Activated naive CD4-positive, alpha-beta T cell treated with anti-CD3 and anti-CD28 coated beads, Interleukin-2, amount 10 ng/mL, durations not matched to agents 7 days and 5 days (primary cell): ENCODE measurements around the gene DBF4.
"Not testable (repeated sequence)": the region's sequence is repeated elsewhere in the genome, so short reads cannot be mapped to it uniquely, and the experiment has no call there.

ENCODE experiments used
- CTCF ChIA-PET: fragments of 350-600 bp; sonication (Branson Sonifier 250); formaldehyde crosslinking; loops from one replicate; lab custom pipeline; 2021; ENCODE audit warnings: antibody characterized with exemption; lab: Charles Lee
- DNase-seq: peaks from one replicate; pipeline ENCODE4 v3.0.0-alpha.2; 2020
- H3K27ac Mint-ChIP-seq: one replicate; pipeline ENCODE4 v1.8.0; 2021; ENCODE audit warnings: mild to moderate bottlenecking, moderate library complexity, mixed read lengths
- H3K27me3 Mint-ChIP-seq: one replicate; pipeline ENCODE4 v1.8.0; 2021; ENCODE audit warnings: mild to moderate bottlenecking, mixed read lengths
- H3K36me3 Mint-ChIP-seq: one replicate; pipeline ENCODE4 v1.8.0; 2021; ENCODE audit warnings: mixed read lengths
- H3K4me1 Mint-ChIP-seq: one replicate; pipeline ENCODE4 v1.8.0; 2021; ENCODE audit warnings: mixed read lengths
- H3K4me3 Mint-ChIP-seq: one replicate; pipeline ENCODE4 v1.8.0; 2021; ENCODE audit warnings: mild to moderate bottlenecking, moderate library complexity, mixed read lengths
- H3K9me3 Mint-ChIP-seq: one replicate; pipeline ENCODE4 v1.8.0; 2021; ENCODE audit warnings: mixed read lengths

Gene DBF4

GRCh38 chr7:87876040-87876868, at the start of gene DBF4, which contains the start of gene SLC25A40:
DBF4 (plus strand) TSS chr7:87876493; CDS start chr7:87876733, 240 bp downstream.
SLC25A40 (minus strand) TSS chr7:87876360; CDS start chr7:87858727, 17,633 bp downstream.
- Mint-ChIP-seq H3K4me3 (peak within 1 kb of the TSS; percentile 77), H3K27me3 (no peaks in the 10 kb centered on the region), H3K36me3 (peaks cover 47% of the 10 kb centered on the region), H3K27ac (peak within 1 kb of the TSS; percentile 99), H3K9me3 (peaks cover 13% of the 10 kb centered on the region), H3K4me1 (peaks cover 56% of the 10 kb centered on the region)
- peak; percentile 97 for DNase-seq
- CTCF ChIA-PET, result no interaction called here

- peaks cover 22% of the 10 kb centered on the region for H3K9me3 Mint-ChIP-seq
- DNase-seq, H3K4me1 Mint-ChIP-seq, H3K27ac Mint-ChIP-seq, CTCF ChIA-PET, H3K4me3 Mint-ChIP-seq: not testable (repeated sequence)
- peaks cover 12% of the 10 kb centered on the region for H3K27me3 Mint-ChIP-seq
- peaks cover 12% of the 10 kb centered on the region for H3K36me3 Mint-ChIP-seq
These were observed 47.9 kb upstream of the DBF4 start for GRCh38 chr7:87828383-87828782.

GRCh38 chr7:87831097-87831496, 45.2 kb upstream of the DBF4 start:
- CTCF ChIA-PET, result no interaction called here
- Mint-ChIP-seq H3K36me3 (peaks cover 16% of the 10 kb centered on the region), H3K4me3 (no peak overlapping the region), H3K9me3 (peaks cover 9% of the 10 kb centered on the region), H3K4me1 (no peaks in the 10 kb centered on the region), H3K27me3 (no peaks in the 10 kb centered on the region), H3K27ac (no peak overlapping the region)
- no peak for DNase-seq

- no peak overlapping the region for H3K4me3 Mint-ChIP-seq
- no peak overlapping the region for H3K27ac Mint-ChIP-seq
- DNase-seq, result no peak
- peaks cover 2% of the 10 kb centered on the region for H3K4me1 Mint-ChIP-seq
- H3K27me3 Mint-ChIP-seq, result no peaks in the 10 kb centered on the region
- peaks cover 4% of the 10 kb centered on the region for H3K9me3 Mint-ChIP-seq
- peaks cover 17% of the 10 kb centered on the region for H3K36me3 Mint-ChIP-seq
- CTCF ChIA-PET, result interaction anchor here (1.0 kb wide), 1 partner anchor 279 kb away, joined by 3 read pairs; no protein-coding TSS in a partner anchor
These were observed 43.2 kb upstream of the DBF4 start for GRCh38 chr7:87833130-87833529.

GRCh38 chr7:87837597-87837996, 38.7 kb upstream of the DBF4 start:
- no peak for DNase-seq
- CTCF ChIA-PET, result interaction anchor here (0.8 kb wide), 1 partner anchor 9 kb away, joined by 4 read pairs; no protein-coding TSS in a partner anchor
- Mint-ChIP-seq H3K27me3 (no peaks in the 10 kb centered on the region), H3K36me3 (peaks cover 21% of the 10 kb centered on the region), H3K4me1 (peaks cover 2% of the 10 kb centered on the region), H3K9me3 (no peaks in the 10 kb centered on the region), H3K4me3 (no peak overlapping the region), H3K27ac (no peak overlapping the region)

GRCh38 chr7:87850836-87851593, 25.3 kb upstream of the DBF4 start:
- no peaks in the 10 kb centered on the region for H3K4me1 Mint-ChIP-seq
- CTCF ChIA-PET, result no interaction called here
- no peaks in the 10 kb centered on the region for H3K9me3 Mint-ChIP-seq
- H3K4me3 Mint-ChIP-seq, result no peak overlapping the region
- DNase-seq, result no peak
- peaks cover 33% of the 10 kb centered on the region for H3K36me3 Mint-ChIP-seq
- no peak overlapping the region for H3K27ac Mint-ChIP-seq
- H3K27me3 Mint-ChIP-seq, result no peaks in the 10 kb centered on the region

GRCh38 chr7:87852306-87852705, 24.0 kb upstream of the DBF4 start:
- DNase-seq, result no peak
- no peaks in the 10 kb centered on the region for H3K4me1 Mint-ChIP-seq
- H3K36me3 Mint-ChIP-seq, result peaks cover 38% of the 10 kb centered on the region
- H3K4me3 Mint-ChIP-seq, result no peak overlapping the region
- H3K27ac Mint-ChIP-seq, result no peak overlapping the region
- CTCF ChIA-PET, result no interaction called here
- H3K9me3 Mint-ChIP-seq, result no peaks in the 10 kb centered on the region
- no peaks in the 10 kb centered on the region for H3K27me3 Mint-ChIP-seq

- no peak overlapping the region for H3K4me3 Mint-ChIP-seq
- CTCF ChIA-PET, result no interaction called here
- H3K36me3 Mint-ChIP-seq, result peaks cover 45% of the 10 kb centered on the region
- H3K27ac Mint-ChIP-seq, result no peak overlapping the region
- H3K9me3 Mint-ChIP-seq, result no peaks in the 10 kb centered on the region
- no peaks in the 10 kb centered on the region for H3K27me3 Mint-ChIP-seq
- no peaks in the 10 kb centered on the region for H3K4me1 Mint-ChIP-seq
- no peak for DNase-seq
These were observed 22.9 kb upstream of the DBF4 start for GRCh38 chr7:87853237-87853864.

- no peaks in the 10 kb centered on the region for H3K27me3 Mint-ChIP-seq
- no peak overlapping the region for H3K4me3 Mint-ChIP-seq
- H3K27ac Mint-ChIP-seq, result no peak overlapping the region
- H3K4me1 Mint-ChIP-seq, result peaks cover 4% of the 10 kb centered on the region
- no peak for DNase-seq
- H3K9me3 Mint-ChIP-seq, result no peaks in the 10 kb centered on the region
- CTCF ChIA-PET, result no interaction called here
- peaks cover 40% of the 10 kb centered on the region for H3K36me3 Mint-ChIP-seq
These were observed 17.7 kb upstream of the DBF4 start for GRCh38 chr7:87858417-87859100.

- CTCF ChIA-PET, result no interaction called here
- H3K4me3 Mint-ChIP-seq, result no peak overlapping the region
- no peak overlapping the region for H3K27ac Mint-ChIP-seq
- DNase-seq, result no peak
- H3K4me1 Mint-ChIP-seq, result no peaks in the 10 kb centered on the region
- H3K36me3 Mint-ChIP-seq, result peaks cover 74% of the 10 kb centered on the region
- H3K9me3 Mint-ChIP-seq, result peaks cover 29% of the 10 kb centered on the region
- no peaks in the 10 kb centered on the region for H3K27me3 Mint-ChIP-seq
These were observed 10.2 kb upstream of the DBF4 start for GRCh38 chr7:87866089-87866488.

- Mint-ChIP-seq H3K36me3 (peaks cover 78% of the 10 kb centered on the region), H3K9me3 (peaks cover 32% of the 10 kb centered on the region)
- H3K4me1 Mint-ChIP-seq, H3K27me3 Mint-ChIP-seq, H3K27ac Mint-ChIP-seq, H3K4me3 Mint-ChIP-seq, CTCF ChIA-PET, DNase-seq: not testable (repeated sequence)
These were observed 9.8 kb upstream of the DBF4 start for GRCh38 chr7:87866533-87866932.

GRCh38 chr7:87870471-87870870, 5.8 kb upstream of the DBF4 start:
- no peak overlapping the region for H3K4me3 Mint-ChIP-seq
- no peak for DNase-seq
- CTCF ChIA-PET, result no interaction called here
- peaks cover 80% of the 10 kb centered on the region for H3K36me3 Mint-ChIP-seq
- H3K9me3 Mint-ChIP-seq, result peaks cover 42% of the 10 kb centered on the region
- H3K27ac Mint-ChIP-seq, result no peak overlapping the region
- H3K27me3 Mint-ChIP-seq, result no peaks in the 10 kb centered on the region
- peaks cover 26% of the 10 kb centered on the region for H3K4me1 Mint-ChIP-seq

- no peaks in the 10 kb centered on the region for H3K27me3 Mint-ChIP-seq
- H3K27ac Mint-ChIP-seq, result no peak overlapping the region
- H3K9me3 Mint-ChIP-seq, result peaks cover 28% of the 10 kb centered on the region
- CTCF ChIA-PET, result interaction anchor here (0.9 to 1.1 kb wide), 2 partner anchors 13 to 14 kb away, joined by 3 read pairs; no protein-coding TSS in a partner anchor
- DNase-seq, result no peak
- H3K36me3 Mint-ChIP-seq, result peaks cover 62% of the 10 kb centered on the region
- H3K4me1 Mint-ChIP-seq, result peaks cover 26% of the 10 kb centered on the region
- H3K4me3 Mint-ChIP-seq, result no peak overlapping the region
These were observed 3.9 kb upstream of the DBF4 start for GRCh38 chr7:87872346-87872745.

- H3K27me3 Mint-ChIP-seq, DNase-seq, H3K27ac Mint-ChIP-seq, CTCF ChIA-PET: not testable (repeated sequence)
- Mint-ChIP-seq H3K4me1 (peaks cover 35% of the 10 kb centered on the region), H3K9me3 (peaks cover 23% of the 10 kb centered on the region), H3K4me3 (peak overlapping the region; percentile 77), H3K36me3 (peaks cover 59% of the 10 kb centered on the region)
These were observed 3.0 kb upstream of the DBF4 start for GRCh38 chr7:87873328-87873727.
